Measurements from ENCODE around the gene CACNG4.

The CACNG4 gene

DNA sequence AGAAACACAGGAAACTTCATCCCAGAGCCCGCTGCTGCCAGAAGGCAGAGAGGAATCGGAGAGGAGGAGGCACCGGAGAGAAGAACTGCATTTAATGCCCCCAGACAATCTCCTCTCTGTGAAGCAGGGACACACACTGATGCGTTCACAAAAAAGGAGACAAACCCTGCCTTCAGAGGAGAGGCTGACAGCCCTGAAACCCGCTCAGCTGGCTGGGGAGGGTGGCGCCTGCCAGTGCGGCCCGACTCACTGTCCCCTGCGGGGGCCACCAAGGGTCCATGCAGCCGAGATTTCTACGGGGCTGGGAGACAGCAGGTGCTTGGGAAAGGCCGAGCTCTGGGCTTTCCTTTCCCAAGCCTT is 57.9 kb downstream of the CACNG4 start:
- TF ChIP-seq, protein P1, sequence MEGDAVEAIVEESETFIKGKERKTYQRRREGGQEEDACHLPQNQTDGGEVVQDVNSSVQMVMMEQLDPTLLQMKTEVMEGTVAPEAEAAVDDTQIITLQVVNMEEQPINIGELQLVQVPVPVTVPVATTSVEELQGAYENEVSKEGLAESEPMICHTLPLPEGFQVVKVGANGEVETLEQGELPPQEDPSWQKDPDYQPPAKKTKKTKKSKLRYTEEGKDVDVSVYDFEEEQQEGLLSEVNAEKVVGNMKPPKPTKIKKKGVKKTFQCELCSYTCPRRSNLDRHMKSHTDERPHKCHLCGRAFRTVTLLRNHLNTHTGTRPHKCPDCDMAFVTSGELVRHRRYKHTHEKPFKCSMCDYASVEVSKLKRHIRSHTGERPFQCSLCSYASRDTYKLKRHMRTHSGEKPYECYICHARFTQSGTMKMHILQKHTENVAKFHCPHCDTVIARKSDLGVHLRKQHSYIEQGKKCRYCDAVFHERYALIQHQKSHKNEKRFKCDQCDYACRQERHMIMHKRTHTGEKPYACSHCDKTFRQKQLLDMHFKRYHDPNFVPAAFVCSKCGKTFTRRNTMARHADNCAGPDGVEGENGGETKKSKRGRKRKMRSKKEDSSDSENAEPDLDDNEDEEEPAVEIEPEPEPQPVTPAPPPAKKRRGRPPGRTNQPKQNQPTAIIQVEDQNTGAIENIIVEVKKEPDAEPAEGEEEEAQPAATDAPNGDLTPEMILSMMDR (IDR thresholded peaks at IDR 0.05; ENCODE audit: low read depth, low read length, missing control alignments), result no peak
- no peak overlapping the region for H3K4me3 ChIP-seq (replicated peaks; ENCODE audit: low read depth, low read length)
- DNase-seq (ENCODE audit: extremely low read depth, low read depth), result no peak

DNA sequence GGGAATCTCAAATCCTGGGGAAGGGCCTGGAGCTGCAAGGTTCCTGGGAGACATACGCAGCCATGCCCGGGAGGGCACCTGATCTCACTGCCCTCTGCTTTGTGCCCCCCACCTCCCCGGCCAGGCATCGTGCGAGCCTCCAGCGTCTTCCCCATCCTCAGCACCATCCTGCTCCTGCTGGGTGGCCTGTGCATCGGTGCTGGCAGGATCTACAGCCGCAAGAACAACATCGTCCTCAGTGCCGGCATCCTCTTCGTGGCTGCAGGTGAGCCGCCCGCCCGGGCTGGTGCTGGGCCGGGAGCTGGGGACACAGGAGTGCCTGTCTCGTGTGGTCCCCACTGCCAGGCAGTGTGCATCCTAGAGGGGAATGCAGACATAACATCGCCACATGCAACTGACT is 60.2 kb downstream of the CACNG4 start:
- DNase-seq (ENCODE audit: extremely low read depth, low read depth), result no peak
- TF ChIP-seq, protein P1 (IDR thresholded peaks at IDR 0.05; ENCODE audit: low read depth, low read length, missing control alignments), result no peak
- no peak overlapping the region for H3K4me3 ChIP-seq (replicated peaks; ENCODE audit: low read depth, low read length)

DNA sequence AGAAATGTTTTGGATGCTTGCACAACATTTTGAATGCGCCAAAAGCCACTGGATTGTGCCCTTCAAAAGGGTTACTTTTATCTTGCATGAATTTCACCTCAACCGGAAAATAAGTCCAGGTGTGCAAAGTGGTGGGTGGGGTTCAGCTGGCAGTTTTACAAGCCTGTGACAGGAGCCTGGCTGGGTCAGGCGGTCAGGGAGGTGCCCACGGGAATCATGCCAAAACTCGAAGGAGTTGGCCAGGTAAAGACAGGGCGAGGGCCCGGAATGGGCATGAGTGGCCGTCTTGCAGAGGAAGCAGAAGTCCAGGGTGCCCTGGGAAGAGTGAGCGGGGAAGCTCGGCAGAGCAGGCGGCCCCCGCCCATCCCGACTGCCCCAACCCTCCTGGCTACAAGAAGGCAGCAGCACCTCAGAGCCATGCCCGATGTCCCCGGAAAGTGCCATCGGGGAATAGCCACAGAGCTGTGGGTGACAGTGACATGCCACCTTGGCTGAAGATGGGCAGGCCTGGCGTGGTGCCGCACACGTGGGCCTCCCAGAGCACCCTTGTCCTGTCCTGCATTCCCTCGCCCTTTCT is 60.8 kb downstream of the CACNG4 start:
- H3K4me3 ChIP-seq (replicated peaks; ENCODE audit: low read depth, low read length), result no peak overlapping the region
- DNase-seq (ENCODE audit: extremely low read depth, low read depth), result no peak
- TF ChIP-seq, protein P1 (IDR thresholded peaks at IDR 0.05; ENCODE audit: low read depth, low read length, missing control alignments), result no peak

DNA sequence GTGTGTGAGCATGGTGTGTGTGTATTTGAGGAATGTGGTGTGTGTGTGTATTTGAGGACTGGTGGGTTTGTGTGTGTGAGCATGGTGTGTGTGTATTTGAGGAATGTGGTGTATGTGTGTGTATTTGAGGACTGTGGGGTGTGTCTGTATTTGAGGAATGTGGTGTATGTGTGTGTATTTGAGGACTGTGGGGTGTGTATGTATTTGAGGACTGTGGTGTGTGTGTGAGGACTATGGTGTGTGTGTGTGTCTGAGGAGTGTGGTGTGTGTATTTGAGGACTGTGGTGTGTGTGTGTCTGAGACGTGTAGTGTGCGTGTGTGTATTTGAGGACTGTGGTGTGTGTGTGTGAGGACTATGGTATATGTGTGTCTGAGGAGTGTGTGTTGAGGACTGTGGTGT is 61.8 kb downstream of the CACNG4 start:
- H3K4me3 ChIP-seq (replicated peaks; ENCODE audit: low read depth, low read length), result no peak overlapping the region
- TF ChIP-seq, protein P1 (IDR thresholded peaks at IDR 0.05; ENCODE audit: low read depth, low read length, missing control alignments), result no peak
- no peak for DNase-seq (ENCODE audit: extremely low read depth, low read depth)

DNA sequence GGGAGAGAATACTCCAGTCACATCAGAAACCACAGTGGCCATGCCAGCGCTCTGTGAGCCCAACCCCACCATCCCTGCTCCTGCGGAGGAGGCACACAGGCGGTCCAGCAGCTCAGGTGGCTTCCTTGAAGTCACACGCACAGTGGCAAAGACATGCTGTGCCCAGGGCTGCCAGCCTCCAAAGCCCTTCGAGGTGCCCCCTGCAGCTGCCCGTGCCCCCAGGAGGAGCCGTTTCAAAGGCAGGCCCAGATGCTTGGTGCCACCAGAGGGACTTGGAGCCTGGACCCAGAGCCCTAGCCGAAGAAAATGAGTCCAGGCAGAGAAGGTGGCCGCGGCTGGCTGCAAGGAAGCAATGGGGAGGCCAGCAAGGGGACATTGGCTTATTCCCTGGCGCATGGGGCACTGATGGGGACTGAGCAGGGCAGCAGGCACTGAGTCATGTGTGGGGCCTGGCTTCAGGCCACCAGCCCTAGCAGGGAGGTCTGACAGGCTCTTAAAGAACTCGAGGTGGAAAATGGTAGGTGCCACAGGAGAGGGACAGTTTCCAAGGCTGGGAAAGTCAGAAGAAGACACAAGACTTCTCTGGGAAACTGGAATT is 62.6 kb downstream of the CACNG4 start:
- TF ChIP-seq, protein P1 (IDR thresholded peaks at IDR 0.05; ENCODE audit: low read depth, low read length, missing control alignments), result no peak
- DNase-seq (ENCODE audit: extremely low read depth, low read depth), result no peak
- H3K4me3 ChIP-seq (replicated peaks; ENCODE audit: low read depth, low read length), result no peak overlapping the region

DNA sequence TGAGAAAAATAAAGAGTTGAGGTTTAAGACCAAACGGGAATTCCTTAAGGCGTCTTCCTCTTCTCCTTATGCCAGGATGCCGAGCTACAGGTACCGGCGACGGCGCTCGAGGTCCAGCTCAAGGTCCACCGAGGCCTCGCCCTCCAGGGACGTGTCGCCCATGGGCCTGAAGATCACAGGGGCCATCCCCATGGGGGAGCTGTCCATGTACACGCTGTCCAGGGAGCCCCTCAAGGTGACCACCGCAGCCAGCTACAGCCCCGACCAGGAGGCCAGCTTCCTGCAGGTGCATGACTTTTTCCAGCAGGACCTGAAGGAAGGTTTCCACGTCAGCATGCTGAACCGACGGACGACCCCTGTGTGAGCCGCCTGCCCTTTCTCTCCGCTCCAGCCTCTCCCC is 66.1 kb downstream of the CACNG4 start:
- TF ChIP-seq, protein P1 (IDR thresholded peaks at IDR 0.05; ENCODE audit: low read depth, low read length, missing control alignments), result no peak
- H3K4me3 ChIP-seq (replicated peaks; ENCODE audit: low read depth, low read length), result no peak overlapping the region
- no peak for DNase-seq (ENCODE audit: extremely low read depth, low read depth)

DNA sequence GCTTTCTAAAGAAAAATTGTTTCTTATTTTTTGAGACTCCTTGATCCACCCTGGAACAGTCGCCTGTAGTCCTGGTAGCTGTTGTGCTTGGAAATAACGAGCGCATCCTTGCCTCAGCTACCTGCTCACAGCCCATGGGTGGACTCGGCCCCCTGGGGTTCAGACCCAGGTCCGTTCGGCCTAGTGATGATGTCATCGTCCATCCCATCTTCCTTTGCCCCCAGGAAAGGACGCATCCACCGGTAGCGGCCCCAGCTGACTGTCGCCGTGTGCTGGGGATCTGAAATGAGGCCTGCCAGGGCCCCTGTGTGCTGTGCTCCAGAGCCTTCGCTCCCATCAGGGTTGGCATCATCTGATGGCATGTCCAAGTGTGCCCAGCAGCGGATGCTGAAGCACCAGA is 67.9 kb downstream of the CACNG4 start:
- no peak for DNase-seq (ENCODE audit: extremely low read depth, low read depth)
- TF ChIP-seq, protein P1 (IDR thresholded peaks at IDR 0.05; ENCODE audit: low read depth, low read length, missing control alignments), result no peak

More for the DNA sequence above, 67.9 kb downstream of the CACNG4 start:
- no peak overlapping the region for H3K4me3 ChIP-seq (replicated peaks; ENCODE audit: low read depth, low read length)

Measured in HFF-Myc (cell line).